ENCODE results near the gene TP53BP1.

DNA sequence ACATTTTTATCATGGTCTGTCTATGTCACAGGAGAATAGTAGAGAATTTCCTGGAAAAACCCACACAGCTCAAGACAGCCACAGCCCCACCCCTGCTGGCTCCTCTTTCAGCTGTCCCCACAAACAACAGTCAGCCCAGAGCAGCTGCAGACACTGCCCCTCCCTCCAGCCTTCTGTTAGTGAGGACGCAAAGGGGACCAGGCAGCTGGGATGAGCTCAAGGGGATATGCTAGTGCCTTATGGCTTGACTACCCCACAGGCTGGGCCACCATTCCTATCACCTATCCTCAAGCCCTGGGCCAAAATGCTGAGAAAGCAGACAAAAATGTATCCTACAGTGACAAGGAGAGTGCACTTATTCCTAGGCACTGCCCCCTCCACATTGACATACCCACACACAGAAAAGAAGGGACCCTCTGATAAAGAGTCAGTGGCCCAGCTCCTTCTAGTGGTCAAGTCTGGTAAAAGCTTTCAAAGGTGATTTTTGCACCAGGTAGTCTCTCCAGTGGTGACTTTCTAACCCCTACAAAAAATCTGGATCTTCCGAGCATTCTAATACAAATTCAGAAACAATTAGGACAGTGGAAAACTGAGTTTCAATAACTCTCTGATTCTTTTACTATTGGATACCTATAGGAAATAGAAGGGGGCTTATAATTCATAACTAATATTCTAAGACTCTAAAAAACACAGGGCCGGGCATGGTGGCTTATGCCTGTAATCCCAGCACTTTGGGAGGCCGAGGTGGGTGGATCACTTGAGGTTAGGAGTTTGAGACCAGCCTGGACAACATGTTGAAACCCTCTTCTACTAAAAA, 21.5 kb upstream of the TP53BP1 start:
- TF ChIP-seq POLR2A (IDR thresholded peaks at IDR 0.05; ENCODE audit: low read depth, low read length) (no peak), SPI1 (IDR thresholded peaks at IDR 0.05; ENCODE audit: low read depth, low read length) (no peak), POLR2AphosphoS5 (IDR thresholded peaks at IDR 0.05; ENCODE audit: low read depth, low read length) (no peak), POU2F2 (IDR thresholded peaks at IDR 0.05; ENCODE audit: low read depth, low read length) (no peak), TAF1 (IDR thresholded peaks at IDR 0.05; ENCODE audit: low read depth, low read length) (no peak)
